NCI-H1694 (cell line): ENCODE results near the gene EPC1.

Experiments
- DNase-seq: peaks from one replicate; lab custom pipeline; 2025; lab: John Stamatoyannopoulos, UW

EPC1 gene

GRCh38 chr10:32337350-32337749, 9.6 kb downstream of the EPC1 start:
- DNase-seq, result no peak

DNA sequence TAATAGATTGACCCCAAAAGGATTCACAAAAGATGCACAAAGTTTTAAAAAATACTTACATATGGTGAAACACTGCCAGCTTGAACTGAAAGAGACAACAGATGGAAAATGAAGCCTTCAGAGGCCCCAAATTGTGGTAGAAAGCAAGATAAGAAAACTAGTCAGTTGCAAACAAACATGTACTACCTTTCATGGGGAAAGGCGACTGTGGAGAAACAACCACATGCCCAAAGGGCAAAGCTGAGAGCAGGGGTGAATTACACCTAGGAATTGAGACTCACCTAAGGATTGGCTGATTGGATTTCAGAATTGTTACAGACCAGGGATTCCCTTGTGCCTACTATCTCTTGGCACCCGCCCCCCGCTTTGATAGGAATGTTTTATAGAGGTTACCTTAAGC, 13.1 kb downstream of the EPC1 start:
- DNase-seq, result no peak

GRCh38 chr10:32332299-32332750, 14.6 kb downstream of the EPC1 start:
- no peak for DNase-seq

GRCh38 chr10:32331606-32332005, 15.4 kb downstream of the EPC1 start:
- DNase-seq, result no peak

DNA sequence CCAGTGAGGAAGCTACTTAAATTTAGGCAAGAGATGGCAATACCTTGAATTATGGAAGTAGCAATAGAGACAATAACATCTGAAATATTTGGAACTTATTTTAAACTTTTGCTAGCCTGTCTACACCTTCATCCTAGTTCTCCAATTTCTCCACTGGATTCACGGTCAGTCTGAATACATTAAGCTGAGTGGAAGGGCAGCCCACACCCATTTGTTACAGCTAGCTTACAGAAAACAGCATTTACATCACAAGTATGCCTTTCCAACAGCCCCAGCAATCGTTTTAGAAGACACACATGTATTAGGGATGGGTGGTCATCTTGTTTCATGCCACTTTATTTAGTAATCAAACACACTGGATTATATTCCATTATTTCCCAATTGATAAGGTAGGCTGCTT, 16.7 kb downstream of the EPC1 start:
- no peak for DNase-seq

DNA sequence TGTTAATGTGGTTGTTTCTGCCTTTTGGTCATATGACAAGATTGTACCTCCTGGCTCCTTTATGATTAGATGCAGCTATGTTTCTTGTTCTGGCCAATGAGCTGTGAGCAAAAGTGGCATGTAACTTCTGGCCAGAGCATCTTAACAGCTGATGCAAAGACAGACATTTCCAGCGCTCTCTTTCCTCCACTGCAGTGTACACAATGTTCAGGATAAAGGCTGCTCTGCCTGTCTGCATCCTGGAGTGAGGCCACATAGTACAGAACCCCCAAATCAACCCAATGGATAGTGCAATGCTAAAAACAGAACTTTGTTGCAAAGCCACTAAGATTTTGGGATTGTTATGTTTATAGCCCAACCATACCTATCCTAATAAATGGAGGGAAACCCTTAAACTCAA, 17.9 kb downstream of the EPC1 start:
- no peak for DNase-seq

GRCh38 chr10:32328499-32328898, 18.5 kb downstream of the EPC1 start:
- DNase-seq, result no peak

- DNase-seq, result no peak
These were observed 19.6 kb downstream of the EPC1 start for GRCh38 chr10:32327364-32327691.

DNA sequence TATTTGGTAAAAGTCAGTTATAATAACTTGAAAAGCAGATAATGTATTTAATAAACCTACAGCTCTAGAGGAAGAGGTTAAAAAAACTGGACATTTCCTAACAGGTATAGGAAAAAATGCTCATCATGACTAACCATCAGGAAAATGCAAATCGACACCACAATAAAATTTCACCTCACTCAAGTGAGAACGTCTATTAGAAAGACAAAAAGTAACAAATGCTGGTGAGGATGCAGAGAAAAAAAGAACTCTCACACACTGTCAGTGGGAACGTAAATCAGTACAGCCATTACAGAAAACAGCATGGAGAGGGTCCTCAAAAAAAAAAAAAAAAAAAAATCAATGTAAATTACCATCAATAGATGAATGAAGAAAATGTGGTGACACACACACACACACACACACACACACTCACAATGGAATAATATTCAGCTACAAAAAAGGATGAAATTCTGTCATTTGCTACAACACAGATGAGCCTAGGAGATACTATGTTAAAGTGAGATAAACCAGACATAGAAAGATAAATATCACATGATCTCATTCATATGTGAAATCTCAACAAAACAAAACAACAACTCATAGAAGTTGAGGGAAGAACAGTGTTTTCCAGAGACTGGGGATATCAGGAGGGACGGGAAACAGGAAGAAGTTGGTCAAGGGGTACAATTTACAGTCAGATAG, 20.1 kb downstream of the EPC1 start:
- DNase-seq, result no peak

DNA sequence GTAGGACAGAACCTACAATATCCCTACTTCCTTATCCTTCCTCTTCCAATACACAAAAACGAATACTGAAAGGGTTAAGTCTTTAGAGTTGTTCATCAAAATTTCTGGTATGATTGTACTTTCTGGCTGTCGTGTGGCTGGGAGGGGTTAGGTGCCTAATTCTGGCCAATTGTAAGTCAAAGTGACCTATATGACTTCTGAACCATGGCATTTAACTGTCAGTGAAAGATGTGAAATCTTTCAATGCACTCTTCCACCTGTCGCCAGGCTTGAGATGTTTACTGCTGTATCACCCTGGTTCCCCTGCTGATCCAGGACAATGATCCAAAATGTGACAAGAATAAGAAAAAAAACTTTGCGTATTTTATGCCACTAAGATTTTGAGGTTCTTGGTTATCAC, 20.8 kb downstream of the EPC1 start:
- no peak for DNase-seq

DNA sequence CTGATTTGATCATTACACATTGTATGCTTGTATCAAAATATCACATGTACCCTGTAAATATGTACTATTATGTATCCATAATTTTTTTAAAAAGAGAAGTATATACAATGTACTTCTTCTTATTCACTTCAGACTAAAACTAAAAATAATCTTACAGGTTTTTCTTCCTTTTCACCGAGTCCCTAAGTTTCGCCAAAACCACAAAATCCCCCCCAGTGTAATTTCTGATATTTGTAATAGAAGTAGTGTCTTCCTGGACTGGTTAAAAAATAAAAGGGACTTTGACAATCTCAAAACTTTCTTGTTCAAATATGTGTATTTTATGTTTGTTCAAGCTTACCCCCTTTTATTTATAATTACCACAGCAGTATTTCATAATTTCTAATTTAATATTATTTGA, 23.9 kb downstream of the EPC1 start:
- no peak for DNase-seq

DNA sequence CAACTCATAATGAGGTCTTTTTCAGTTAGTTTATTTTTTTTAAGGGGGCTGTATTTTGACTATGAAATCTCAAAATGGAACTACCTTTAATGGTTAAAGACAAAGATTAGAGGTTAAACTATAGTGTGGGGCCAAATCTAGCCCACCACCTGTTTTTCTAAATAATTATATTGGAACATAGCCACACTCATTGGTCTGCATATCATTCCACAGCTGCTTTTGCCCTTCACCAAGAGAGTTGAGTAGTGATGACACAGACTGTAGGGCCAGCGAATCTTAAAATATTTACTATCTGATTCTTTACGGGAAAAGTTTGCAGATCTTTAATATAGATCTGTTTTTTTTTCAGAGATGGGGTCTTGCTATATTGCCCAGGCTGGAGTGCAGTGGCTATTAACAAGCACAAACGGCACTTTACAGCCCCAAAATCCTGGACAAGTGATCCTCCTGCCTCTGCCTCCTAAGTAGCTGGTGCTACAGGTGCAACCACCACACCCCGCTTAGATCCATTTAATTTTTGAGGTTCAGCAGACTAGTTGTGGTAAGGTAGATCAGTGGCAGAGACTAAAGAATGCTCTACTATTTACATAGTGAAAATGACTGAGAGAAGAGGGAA, 25.8 kb downstream of the EPC1 start:
- no peak for DNase-seq

- no peak for DNase-seq
These were observed 28.5 kb downstream of the EPC1 start for GRCh38 chr10:32318476-32318896.

DNA sequence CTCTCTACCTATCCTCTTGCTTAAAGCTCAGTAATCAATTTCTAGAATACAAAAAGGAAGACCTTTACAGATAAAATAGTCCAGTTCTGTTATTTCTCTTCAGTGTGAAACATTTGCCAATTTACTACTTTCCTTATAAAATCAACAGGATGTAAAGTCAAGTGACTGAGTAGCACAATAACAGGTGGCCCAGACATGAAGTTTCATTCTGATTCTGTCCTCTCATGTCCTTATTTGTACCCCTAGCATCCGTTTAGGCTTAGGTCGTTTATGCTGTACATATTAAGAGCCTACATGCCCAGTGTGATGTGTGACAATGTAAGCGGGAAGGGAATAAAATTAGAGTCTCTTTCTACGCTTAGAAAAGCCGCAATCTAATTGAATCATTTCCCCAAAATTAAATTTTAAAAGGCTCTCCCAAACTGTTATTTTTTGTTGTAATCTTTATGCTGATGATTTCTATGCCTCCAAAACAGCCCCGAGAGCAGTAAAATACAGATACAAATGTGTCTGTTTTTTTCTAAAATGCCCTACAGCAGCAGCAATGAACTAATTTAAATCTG, 29.1 kb downstream of the EPC1 start:
- DNase-seq, result no peak

DNA sequence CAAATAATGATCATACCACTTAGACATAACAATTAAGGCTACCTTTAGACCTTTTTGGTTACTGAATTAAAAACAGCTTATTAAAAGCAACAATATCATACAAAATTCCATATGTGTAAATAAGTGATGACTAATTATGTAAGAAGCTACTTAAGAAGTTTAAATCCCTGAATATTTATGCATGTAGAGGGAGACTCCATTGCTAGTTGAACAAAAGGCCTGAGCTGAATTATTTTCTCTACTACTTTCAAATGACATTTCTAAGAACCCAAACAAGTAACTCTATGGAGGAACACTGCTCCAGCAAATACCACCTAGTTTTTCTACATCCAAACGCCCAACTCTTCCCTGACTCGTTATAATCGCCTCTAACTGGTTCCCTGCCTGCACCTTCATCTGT, 31.5 kb downstream of the EPC1 start:
- no peak for DNase-seq

GRCh38 chr10:32314588-32314987, 32.4 kb downstream of the EPC1 start:
- no peak for DNase-seq

- no peak for DNase-seq
These were observed 38.8 kb downstream of the EPC1 start for GRCh38 chr10:32308027-32308603.

- no peak for DNase-seq
These were observed 39.3 kb downstream of the EPC1 start for GRCh38 chr10:32307609-32308008.

DNA sequence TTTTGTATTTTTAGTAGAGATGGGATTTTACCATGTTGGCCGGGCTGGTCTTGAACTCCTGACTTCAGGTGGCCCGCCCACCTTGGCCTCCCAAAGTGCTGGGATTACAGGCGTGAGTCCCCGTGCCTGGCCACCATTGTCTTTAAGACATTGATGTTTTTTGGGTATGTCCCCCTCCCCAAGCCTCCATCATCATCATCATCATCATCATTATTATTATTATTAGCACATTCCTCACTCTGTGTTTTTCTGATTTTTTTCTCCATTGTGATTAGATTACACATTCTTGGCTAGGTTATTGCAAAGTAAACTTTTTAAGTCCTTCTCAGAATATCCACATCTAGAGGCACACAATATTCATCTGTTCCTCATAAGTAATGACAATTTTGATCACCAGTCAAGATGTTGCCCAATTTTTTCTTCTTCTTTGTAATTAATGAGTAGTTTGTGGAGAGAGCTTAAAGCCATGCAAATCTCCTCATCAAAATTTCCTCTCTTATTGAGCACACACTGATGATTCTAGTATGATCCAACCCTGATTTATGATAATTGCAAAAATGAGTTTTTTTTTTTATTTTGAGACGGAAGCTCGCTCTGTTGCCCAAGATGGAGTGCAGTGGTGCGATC, 47.5 kb downstream of the EPC1 start:
- DNase-seq, result no peak

DNA sequence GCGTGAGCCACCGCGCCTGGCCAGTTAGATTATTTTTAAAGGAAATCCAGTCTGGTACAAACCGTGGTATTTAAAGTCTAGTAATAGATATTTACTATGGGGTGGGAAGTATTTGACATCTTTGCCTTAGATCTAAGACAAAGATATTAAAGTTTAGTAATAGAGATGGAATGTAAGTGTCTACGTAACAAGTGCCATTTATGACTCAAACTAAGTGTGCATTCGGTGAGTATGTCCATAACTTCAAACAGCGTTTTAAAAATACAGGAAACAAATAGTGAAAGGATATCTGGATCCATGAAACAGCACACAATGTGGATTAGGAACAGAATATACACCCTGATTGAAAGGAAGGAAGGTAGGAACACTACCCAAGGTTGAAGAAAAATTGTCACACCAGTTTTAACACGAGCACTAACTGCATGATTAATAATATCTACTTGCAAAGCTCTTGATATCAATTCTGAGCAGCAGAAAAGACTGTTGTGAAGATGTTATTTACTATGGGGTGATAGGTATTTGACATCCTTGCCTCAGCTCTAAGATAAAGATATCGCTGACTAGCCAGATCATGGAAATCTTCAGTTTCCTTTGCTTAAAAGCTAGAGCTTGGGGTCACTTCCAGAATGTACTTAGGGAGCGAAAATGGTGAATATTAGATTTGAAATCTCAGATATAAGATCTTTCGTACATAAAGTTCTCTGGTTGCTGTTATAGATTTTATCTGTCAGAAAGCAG, 48.7 kb downstream of the EPC1 start:
- no peak for DNase-seq

DNA sequence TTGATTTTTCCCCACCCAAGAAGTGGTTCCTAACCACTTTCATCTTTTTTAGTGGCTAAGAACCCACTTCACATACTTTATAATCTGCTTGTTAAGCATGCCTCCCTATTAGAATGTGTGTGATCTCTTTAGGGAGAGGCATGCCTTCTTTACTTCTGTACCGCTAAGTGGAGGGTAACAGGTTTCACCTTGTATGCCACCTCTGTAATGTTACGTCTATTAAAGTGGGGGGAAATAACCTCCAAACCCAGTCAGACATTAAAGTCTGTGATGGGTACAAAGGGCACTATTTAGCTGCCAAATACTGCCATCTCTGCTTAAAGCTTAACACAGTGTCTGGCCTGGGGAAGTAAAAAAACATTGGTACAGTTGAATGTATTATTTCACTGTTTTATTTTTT, 51.9 kb downstream of the EPC1 start:
- no peak for DNase-seq

- no peak for DNase-seq
These were observed 53.4 kb downstream of the EPC1 start for GRCh38 chr10:32293581-32293980.
